GM11168 (cell line): Measurements from ENCODE around the gene TPT1.

Experiments
- in situ Hi-C: fragments of 300-500 bp; cut with MboI; formaldehyde crosslinking; loops from one replicate; pipeline ENCODE4 v1.12.0; 2022; ENCODE audit warnings: low sequenced_read_pairs; ENCODE audit not compliant: unreplicated experiment

Gene TPT1

GRCh38 chr13:45337395-45337794 is 3.6 kb downstream of the TPT1 start:
- in situ Hi-C loops: no loop called here

- in situ Hi-C loops: no loop called here
These were observed 4.8 kb downstream of the TPT1 start for GRCh38 chr13:45336025-45336800.

- in situ Hi-C loops: no loop called here
These were observed 5.5 kb downstream of the TPT1 start for GRCh38 chr13:45335397-45336024.

- in situ Hi-C loops: no loop called here
These were observed 6.7 kb downstream of the TPT1 start for GRCh38 chr13:45333977-45334922.

GRCh38 chr13:45333251-45333976 is 7.6 kb downstream of the TPT1 start:
- in situ Hi-C loops: no loop called here

- in situ Hi-C loops: no loop called here
These were observed 8.2 kb downstream of the TPT1 start for GRCh38 chr13:45332831-45333219.

- in situ Hi-C loops: no loop called here
These were observed 8.8 kb downstream of the TPT1 start for GRCh38 chr13:45332036-45332830.

- in situ Hi-C loops: no loop called here
These were observed 9.3 kb downstream of the TPT1 start for GRCh38 chr13:45331692-45332035.

GRCh38 chr13:45331123-45331619 is 9.8 kb downstream of the TPT1 start:
- in situ Hi-C loops: no loop called here

GRCh38 chr13:45328661-45329111 is 12.3 kb downstream of the TPT1 start:
- in situ Hi-C loops: no loop called here

- in situ Hi-C loops: no loop called here
These were observed 13.6 kb downstream of the TPT1 start for GRCh38 chr13:45327253-45327955.

- in situ Hi-C loops: no loop called here
These were observed 15.2 kb downstream of the TPT1 start for GRCh38 chr13:45325806-45326205.

GRCh38 chr13:45320876-45321629 is 19.9 kb downstream of the TPT1 start:
- in situ Hi-C loops: no loop called here

- in situ Hi-C loops: no loop called here
These were observed 24.0 kb downstream of the TPT1 start for GRCh38 chr13:45316996-45317395.

GRCh38 chr13:45316338-45316737 is 24.6 kb downstream of the TPT1 start:
- in situ Hi-C loops: no loop called here

GRCh38 chr13:45315520-45316167 is 25.3 kb downstream of the TPT1 start:
- in situ Hi-C loops: no loop called here

GRCh38 chr13:45314822-45315221 is 26.2 kb downstream of the TPT1 start:
- in situ Hi-C loops: no loop called here
